Duodenal mucosa (tissue), 2 donors: ENCODE results near the gene ACOX2.

Source experiments
- H3K27ac ChIP-seq: one replicate; pipeline ENCODE4 v1.7.0; 2013; ENCODE audit warnings: low read depth, low read length
- H3K27me3 ChIP-seq, 2 donors: one replicate each; pipeline ENCODE4 v1.7.0; 2013; ENCODE audit warnings: low read length in 2 of 2, control low read depth in 1 of 2; ENCODE audit not compliant: insufficient read depth in 2 of 2, control insufficient read depth in 1 of 2
- H3K36me3 ChIP-seq, 2 donors: one replicate each; pipeline ENCODE4 v1.7.0; 2013; ENCODE audit warnings: low read length in 2 of 2, control low read depth in 1 of 2; ENCODE audit not compliant: insufficient read depth in 2 of 2, control insufficient read depth in 1 of 2
- H3K4me1 ChIP-seq, 2 donors: one replicate each; pipeline ENCODE4 v1.7.0; 2013; ENCODE audit warnings: low read length in 2 of 2, control low read depth in 1 of 2; ENCODE audit not compliant: insufficient read depth in 2 of 2, control insufficient read depth in 1 of 2
- H3K4me3 ChIP-seq, 2 donors: one replicate each; pipeline ENCODE4 v1.7.0; 2013; ENCODE audit warnings: low read length in 2 of 2, low read depth in 1 of 2
- H3K9ac ChIP-seq, 2 donors: one replicate each; pipeline ENCODE4 v1.7.0; 2013; ENCODE audit warnings: low read length in 2 of 2, low read depth in 1 of 2
- H3K9me3 ChIP-seq, 2 donors: one replicate each; pipeline ENCODE4 v1.7.0; 2013; ENCODE audit warnings: low read length in 2 of 2, control low read depth in 1 of 2; ENCODE audit not compliant: control insufficient read depth in 1 of 2

ACOX2 gene

GRCh38 chr3:58508437-58508836 is 28.6 kb downstream of the ACOX2 start:
- Histone ChIP-seq H3K27ac (no peak overlapping the region), H3K9me3 (no peaks in the 10 kb centered on the region), H3K36me3 (peaks cover 20 to 54% of the 10 kb centered on the region in 2 donors), H3K27me3 (no peaks in the 10 kb centered on the region), H3K4me1 (no peaks in the 10 kb centered on the region), H3K4me3 (no peak overlapping the region), H3K9ac (no peak overlapping the region)

- H3K4me3 ChIP-seq: no peak overlapping the region
- H3K9me3 ChIP-seq: no peaks in the 10 kb centered on the region
- H3K27me3 ChIP-seq: no peaks in the 10 kb centered on the region
- peaks cover 26 to 49% of the 10 kb centered on the region in 2 donors for H3K36me3 ChIP-seq
- H3K9ac ChIP-seq: no peak overlapping the region
- no peaks in the 10 kb centered on the region for H3K4me1 ChIP-seq
- no peak overlapping the region for H3K27ac ChIP-seq
These were observed 29.5 kb downstream of the ACOX2 start for GRCh38 chr3:58507356-58508078.

GRCh38 chr3:58502872-58503271 is 34.1 kb downstream of the ACOX2 start:
- no peak overlapping the region for H3K27ac ChIP-seq
- H3K36me3 ChIP-seq: peaks cover 22 to 36% of the 10 kb centered on the region in 2 donors
- no peaks in the 10 kb centered on the region for H3K27me3 ChIP-seq
- H3K4me1 ChIP-seq: no peaks in the 10 kb centered on the region
- no peak overlapping the region for H3K9ac ChIP-seq
- no peak overlapping the region for H3K4me3 ChIP-seq
- no peaks in the 10 kb centered on the region for H3K9me3 ChIP-seq

GRCh38 chr3:58497097-58497496 is 39.9 kb downstream of the ACOX2 start:
- H3K4me3 ChIP-seq: no peak overlapping the region
- H3K9me3 ChIP-seq: no peaks in the 10 kb centered on the region
- H3K36me3 ChIP-seq: peaks cover 8 to 9% of the 10 kb centered on the region in 2 donors
- peaks cover 20 to 28% of the 10 kb centered on the region in 2 donors for H3K4me1 ChIP-seq
- no peak overlapping the region for H3K27ac ChIP-seq
- H3K27me3 ChIP-seq: no peaks in the 10 kb centered on the region
- no peak overlapping the region for H3K9ac ChIP-seq

GRCh38 chr3:58496206-58496857 is 40.7 kb downstream of the ACOX2 start:
- Histone ChIP-seq H3K9me3 (no peaks in the 10 kb centered on the region), H3K27ac (no peak overlapping the region), H3K27me3 (no peaks in the 10 kb centered on the region), H3K4me3 (no peak overlapping the region), H3K9ac (no peak overlapping the region), H3K36me3 (peaks cover 6 to 9% of the 10 kb centered on the region in 2 donors), H3K4me1 (peaks cover 20 to 28% of the 10 kb centered on the region in 2 donors)

GRCh38 chr3:58495101-58495500 is 41.9 kb downstream of the ACOX2 start:
- no peak overlapping the region for H3K9ac ChIP-seq
- peaks cover 26 to 37% of the 10 kb centered on the region in 2 donors for H3K4me1 ChIP-seq
- no peaks in the 10 kb centered on the region for H3K36me3 ChIP-seq
- H3K27me3 ChIP-seq: no peaks in the 10 kb centered on the region
- H3K9me3 ChIP-seq: no peaks in the 10 kb centered on the region
- no peak overlapping the region for H3K27ac ChIP-seq
- H3K4me3 ChIP-seq: no peak overlapping the region

GRCh38 chr3:58494107-58494506 is 42.9 kb downstream of the ACOX2 start:
- Histone ChIP-seq H3K36me3 (no peaks in the 10 kb centered on the region), H3K27me3 (no peaks in the 10 kb centered on the region), H3K9me3 (no peaks in the 10 kb centered on the region), H3K27ac (no peak overlapping the region), H3K9ac (no peak overlapping the region), H3K4me3 (no peak overlapping the region), H3K4me1 (peaks cover 26 to 39% of the 10 kb centered on the region in 2 donors)

GRCh38 chr3:58492494-58492905 is 44.5 kb downstream of the ACOX2 start:
- H3K27ac ChIP-seq: no peak overlapping the region
- peak overlapping the region; percentile 79 to 84 for H3K4me3 ChIP-seq
- peaks cover 26 to 43% of the 10 kb centered on the region in 2 donors for H3K4me1 ChIP-seq
- no peaks in the 10 kb centered on the region for H3K27me3 ChIP-seq
- H3K9ac ChIP-seq: peak overlapping the region; percentile 60 to 85
- H3K9me3 ChIP-seq: no peaks in the 10 kb centered on the region
- H3K36me3 ChIP-seq: no peaks in the 10 kb centered on the region

GRCh38 chr3:58491506-58492402 is 45.2 kb downstream of the ACOX2 start, which contains the start of gene KCTD6:
Gene KCTD6, plus strand, starts transcription at chr3:58492096. Its CDS starts 6,660 bp downstream, at chr3:58498756.
- Histone ChIP-seq H3K4me1 (peaks cover 26 to 43% of the 10 kb centered on the region in 2 donors), H3K27ac (no peak within 1 kb of the TSS), H3K36me3 (no peaks in the 10 kb centered on the region), H3K27me3 (no peaks in the 10 kb centered on the region), H3K9me3 (no peaks in the 10 kb centered on the region), H3K4me3 (peak within 1 kb of the TSS; percentile 79 to 84), H3K9ac (peak within 1 kb of the TSS; percentile 60 to 85)
